ENCODE data around the gene NRIP1. TPM values are rescaled to one million over a fixed set of nuclear protein-coding genes. Genes with fewer than 3 reads are reported as not detected.

NRIP1 gene
- total RNA-seq, 2 donors from 2014 or later: 49.5 to 89.3 TPM

DNA sequence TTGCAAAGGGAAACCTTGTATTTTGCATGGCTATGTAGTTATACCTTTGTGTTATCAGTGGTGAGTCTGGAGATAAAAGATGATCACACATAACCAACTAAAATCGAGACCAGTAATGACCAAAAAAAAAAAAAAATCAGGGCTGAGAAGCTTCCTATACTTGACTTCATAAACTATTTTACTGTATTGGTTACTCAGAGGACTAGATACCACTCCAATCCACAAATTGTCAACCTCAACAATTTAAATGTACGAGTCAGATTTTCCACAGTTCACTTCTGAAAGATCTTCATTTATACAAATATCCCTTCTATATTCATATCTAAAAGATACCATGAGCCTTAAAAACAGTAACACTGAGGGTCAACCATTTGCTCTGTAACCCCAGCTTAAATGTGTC is 71.7 kb downstream of the NRIP1 start:
- Histone ChIP-seq H3K9me3 (no peaks in the 10 kb centered on the region), H3K27me3 (no peaks in the 10 kb centered on the region), H3K4me3 (no peak overlapping the region), H3K36me3 (no peaks in the 10 kb centered on the region), H3K9ac (ENCODE audit: low read depth in 2 of 2, low read length in 2 of 2) (no peak overlapping the region), H3K4me1 (no peaks in the 10 kb centered on the region), H3K27ac (no peak overlapping the region)
- TF ChIP-seq, protein P1, sequence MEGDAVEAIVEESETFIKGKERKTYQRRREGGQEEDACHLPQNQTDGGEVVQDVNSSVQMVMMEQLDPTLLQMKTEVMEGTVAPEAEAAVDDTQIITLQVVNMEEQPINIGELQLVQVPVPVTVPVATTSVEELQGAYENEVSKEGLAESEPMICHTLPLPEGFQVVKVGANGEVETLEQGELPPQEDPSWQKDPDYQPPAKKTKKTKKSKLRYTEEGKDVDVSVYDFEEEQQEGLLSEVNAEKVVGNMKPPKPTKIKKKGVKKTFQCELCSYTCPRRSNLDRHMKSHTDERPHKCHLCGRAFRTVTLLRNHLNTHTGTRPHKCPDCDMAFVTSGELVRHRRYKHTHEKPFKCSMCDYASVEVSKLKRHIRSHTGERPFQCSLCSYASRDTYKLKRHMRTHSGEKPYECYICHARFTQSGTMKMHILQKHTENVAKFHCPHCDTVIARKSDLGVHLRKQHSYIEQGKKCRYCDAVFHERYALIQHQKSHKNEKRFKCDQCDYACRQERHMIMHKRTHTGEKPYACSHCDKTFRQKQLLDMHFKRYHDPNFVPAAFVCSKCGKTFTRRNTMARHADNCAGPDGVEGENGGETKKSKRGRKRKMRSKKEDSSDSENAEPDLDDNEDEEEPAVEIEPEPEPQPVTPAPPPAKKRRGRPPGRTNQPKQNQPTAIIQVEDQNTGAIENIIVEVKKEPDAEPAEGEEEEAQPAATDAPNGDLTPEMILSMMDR (IDR thresholded peaks at IDR 0.05): no peak
- DNase-seq: no peak
- intact Hi-C loops (cut with DNase I): loop anchor here (10.0 kb wide), 1 partner anchor 52 kb away; no protein-coding TSS in a partner anchor

- H3K9ac ChIP-seq (ENCODE audit: low read depth in 2 of 2, low read length in 2 of 2): no peak overlapping the region
- H3K36me3 ChIP-seq: no peaks in the 10 kb centered on the region
- no peaks in the 10 kb centered on the region for H3K9me3 ChIP-seq
- intact Hi-C loops (cut with DNase I): loop anchor here (10.0 kb wide), 1 partner anchor 53 kb away; no protein-coding TSS in a partner anchor
- no peak overlapping the region for H3K4me3 ChIP-seq
- no peak overlapping the region for H3K27ac ChIP-seq
- no peak for DNase-seq
- no peaks in the 10 kb centered on the region for H3K27me3 ChIP-seq
- no peaks in the 10 kb centered on the region for H3K4me1 ChIP-seq
- TF ChIP-seq, protein P1 (IDR thresholded peaks at IDR 0.05): no peak
Measured at GRCh38 chr21:14991957-14992356, 72.8 kb downstream of the NRIP1 start.

DNA sequence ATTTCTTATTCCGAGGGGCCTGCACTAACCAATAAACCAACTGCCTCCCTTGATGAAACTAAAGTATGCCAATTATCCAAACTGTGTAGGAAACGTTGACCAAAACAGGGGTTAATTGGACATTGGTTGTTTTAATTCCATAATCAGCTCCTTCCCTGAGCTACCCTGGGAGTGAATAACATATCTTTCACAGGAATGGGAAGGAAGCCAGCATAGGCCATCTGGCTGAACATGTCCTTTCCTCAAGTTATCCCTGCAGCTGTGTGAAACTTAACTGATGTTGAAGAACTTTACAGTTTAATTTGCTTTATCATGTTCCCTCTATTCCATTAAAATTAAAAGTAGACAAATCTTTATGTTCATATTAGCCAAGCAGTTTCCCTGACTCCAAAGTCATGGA is 75.4 kb downstream of the NRIP1 start:
- intact Hi-C loops (cut with DNase I): no loop called here
- DNase-seq: no peak
- no peaks in the 10 kb centered on the region for H3K9me3 ChIP-seq
- no peak overlapping the region for H3K27ac ChIP-seq
- no peak overlapping the region for H3K4me3 ChIP-seq
- no peak overlapping the region for H3K9ac ChIP-seq (ENCODE audit: low read depth in 2 of 2, low read length in 2 of 2)
- no peaks in the 10 kb centered on the region for H3K36me3 ChIP-seq
- H3K27me3 ChIP-seq: no peaks in the 10 kb centered on the region
- H3K4me1 ChIP-seq: no peaks in the 10 kb centered on the region
- TF ChIP-seq, protein P1 (IDR thresholded peaks at IDR 0.05): no peak

DNA sequence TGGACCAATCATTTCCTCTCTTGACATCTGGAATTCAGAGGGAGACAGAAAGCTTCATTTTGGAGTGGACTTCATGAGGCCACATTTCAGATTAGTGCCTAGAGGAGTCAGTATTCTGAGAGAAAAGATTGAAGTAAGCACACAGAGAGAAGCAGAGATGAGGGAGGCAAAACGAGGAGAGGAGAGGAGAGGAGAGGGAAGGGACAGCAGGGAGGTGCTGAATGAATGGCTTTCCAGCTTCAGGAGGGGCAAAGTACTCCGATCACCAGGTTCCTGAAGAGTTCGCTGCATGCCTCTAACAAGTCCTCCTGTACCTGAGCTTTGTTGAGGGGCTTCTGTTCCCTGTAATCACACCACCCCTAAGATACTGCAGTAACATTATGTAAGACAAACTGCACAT is 76.0 kb downstream of the NRIP1 start:
- no peak overlapping the region for H3K9ac ChIP-seq (ENCODE audit: low read depth in 2 of 2, low read length in 2 of 2)
- H3K27me3 ChIP-seq: no peaks in the 10 kb centered on the region
- no peak overlapping the region for H3K27ac ChIP-seq
- intact Hi-C loops (cut with DNase I): no loop called here
- TF ChIP-seq, protein P1 (IDR thresholded peaks at IDR 0.05): no peak
- H3K36me3 ChIP-seq: no peaks in the 10 kb centered on the region
- no peaks in the 10 kb centered on the region for H3K9me3 ChIP-seq
- no peaks in the 10 kb centered on the region for H3K4me1 ChIP-seq
- H3K4me3 ChIP-seq: no peak overlapping the region
- DNase-seq: no peak

- no peak overlapping the region for H3K4me3 ChIP-seq
- no peaks in the 10 kb centered on the region for H3K36me3 ChIP-seq
- no peak for DNase-seq
- TF ChIP-seq, protein P1 (IDR thresholded peaks at IDR 0.05): no peak
- intact Hi-C loops (cut with DNase I): no loop called here
- no peak overlapping the region for H3K9ac ChIP-seq (ENCODE audit: low read depth in 2 of 2, low read length in 2 of 2)
- H3K4me1 ChIP-seq: no peaks in the 10 kb centered on the region
- no peaks in the 10 kb centered on the region for H3K27me3 ChIP-seq
- no peak overlapping the region for H3K27ac ChIP-seq
- H3K9me3 ChIP-seq: no peaks in the 10 kb centered on the region
Measured at GRCh38 chr21:14987370-14988170, 77.2 kb downstream of the NRIP1 start.

All from colonic mucosa (tissue), 4 donors.